Spleen (tissue), 7 donors: ENCODE measurements around the gene GGN.

ENCODE experiments used
- CTCF ChIP-seq, 11 experiments: fragments of 200-600 bp in 7 of 11; fragments of 450-650 bp in 4 of 11; sonication (generic) in 4 of 11; IDR thresholded peaks in 8 of 11; conservative IDR thresholded peaks in 3 of 11; 1 replicate in 7 of 11; 2 replicates in 4 of 11; pipeline versions ENCODE4 v1.4.0 to v1.8.0; 2016 to 2021; ENCODE audit warnings: antibody characterized with exemption in 11 of 11, inconsistent platforms in 4 of 11, mild to moderate bottlenecking in 1 of 11
- POLR2A ChIP-seq, 3 donors: fragments of 450-650 bp; IDR thresholded peaks; one replicate each; pipeline ENCODE4 v1.5.1; 2017; ENCODE audit warnings: antibody characterized with exemption in 3 of 3, mild to moderate bottlenecking in 1 of 3
- POLR2AphosphoS5 ChIP-seq, 3 donors: sonication (generic); formaldehyde crosslinking; IDR thresholded peaks; one replicate each; pipeline ENCODE4 v1.5.1; 2017; ENCODE audit warnings: antibody characterized with exemption in 3 of 3
- donor health status: DM: no; HTN: no; CAD: no; lungs with moderate emphysema.
- donor health status: DM: no; HTN: no; CAD: no.
- donor health status: DM: no; HTN: no; CAD: no.

DNA sequence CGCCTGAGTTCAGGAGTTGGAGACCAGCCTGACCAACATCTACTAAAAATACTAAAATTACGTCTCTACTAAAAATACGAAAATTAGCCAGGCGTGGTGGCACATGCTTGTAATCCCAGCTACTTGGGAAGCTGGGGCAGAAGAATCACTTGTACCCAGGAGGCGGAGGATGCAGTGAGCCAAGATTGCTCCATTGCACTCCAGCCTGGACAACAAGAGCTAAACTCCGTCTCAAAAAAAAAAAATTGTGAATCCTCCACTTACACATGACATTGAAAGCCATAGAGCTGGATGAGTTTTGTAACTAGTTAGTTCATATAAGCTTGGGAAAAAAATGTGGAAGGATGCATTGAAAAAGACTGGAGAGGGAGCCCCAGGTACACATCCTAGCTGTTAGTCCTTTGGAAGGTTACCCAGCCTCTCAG lies 13.9 kb downstream of the GGN start:
- TF ChIP-seq CTCF (IDR thresholded peaks at IDR 0.05 in 8 of 11, conservative IDR thresholded peaks at IDR 0.05 in 3 of 11) (no peak), POLR2A (IDR thresholded peaks at IDR 0.05) (no peak), POLR2AphosphoS5 (IDR thresholded peaks at IDR 0.05) (no peak)
